ENCODE results near the gene ZCWPW2.

DNA sequence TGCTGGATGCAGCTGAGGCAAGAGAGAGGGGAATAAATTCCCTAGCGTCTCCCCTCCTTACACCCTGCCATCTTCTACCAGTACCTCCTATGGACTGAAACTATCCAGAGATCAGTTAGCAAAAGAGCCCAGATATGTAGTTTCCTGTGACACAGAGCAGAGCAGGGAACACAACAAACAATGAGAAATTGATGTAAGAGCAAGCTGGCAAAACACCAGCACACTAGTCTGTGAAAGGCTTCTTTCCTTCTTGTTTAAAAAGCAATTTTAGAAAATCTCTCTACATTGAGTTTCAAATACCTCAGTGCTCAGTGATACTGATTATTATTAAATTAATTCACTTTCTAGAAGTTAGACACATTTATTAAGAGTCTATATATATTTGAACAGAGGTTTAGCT is 215.7 kb downstream of the ZCWPW2 start:
- no peak for TF ChIP-seq RNF2 (IDR thresholded peaks at IDR 0.05; ENCODE audit: borderline replicate concordance, low read depth)
- TF ChIP-seq POLR2A (IDR thresholded peaks at IDR 0.05; ENCODE audit: low read length) = no peak
- no peak for TF ChIP-seq NR3C1 (IDR thresholded peaks at IDR 0.05)
- no peak for TF ChIP-seq RFX5 (IDR thresholded peaks at IDR 0.05)

Measured in A549 (cell line).